ENCODE measurements around the gene CDK13.

CDK13 gene

DNA sequence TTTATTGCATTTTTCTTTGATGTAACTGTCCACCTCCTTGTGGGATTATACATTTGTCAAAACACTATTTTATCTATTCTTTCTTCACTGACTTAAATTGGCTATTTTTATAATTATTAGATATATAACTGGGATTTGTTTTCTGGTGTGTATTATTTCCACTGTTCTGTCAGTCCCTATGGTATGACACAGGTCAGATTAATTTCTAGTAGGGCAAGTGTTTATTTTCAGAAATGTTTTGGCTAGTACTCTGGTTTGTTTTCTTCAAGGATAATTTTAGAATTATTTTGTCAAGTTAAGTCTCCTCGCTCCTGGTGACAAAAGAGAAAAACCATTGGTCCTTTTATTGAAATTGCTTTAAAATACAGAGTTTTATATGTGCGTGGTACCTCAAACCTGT lies 93.1 kb downstream of the CDK13 start:
- TF ChIP-seq, protein P1, sequence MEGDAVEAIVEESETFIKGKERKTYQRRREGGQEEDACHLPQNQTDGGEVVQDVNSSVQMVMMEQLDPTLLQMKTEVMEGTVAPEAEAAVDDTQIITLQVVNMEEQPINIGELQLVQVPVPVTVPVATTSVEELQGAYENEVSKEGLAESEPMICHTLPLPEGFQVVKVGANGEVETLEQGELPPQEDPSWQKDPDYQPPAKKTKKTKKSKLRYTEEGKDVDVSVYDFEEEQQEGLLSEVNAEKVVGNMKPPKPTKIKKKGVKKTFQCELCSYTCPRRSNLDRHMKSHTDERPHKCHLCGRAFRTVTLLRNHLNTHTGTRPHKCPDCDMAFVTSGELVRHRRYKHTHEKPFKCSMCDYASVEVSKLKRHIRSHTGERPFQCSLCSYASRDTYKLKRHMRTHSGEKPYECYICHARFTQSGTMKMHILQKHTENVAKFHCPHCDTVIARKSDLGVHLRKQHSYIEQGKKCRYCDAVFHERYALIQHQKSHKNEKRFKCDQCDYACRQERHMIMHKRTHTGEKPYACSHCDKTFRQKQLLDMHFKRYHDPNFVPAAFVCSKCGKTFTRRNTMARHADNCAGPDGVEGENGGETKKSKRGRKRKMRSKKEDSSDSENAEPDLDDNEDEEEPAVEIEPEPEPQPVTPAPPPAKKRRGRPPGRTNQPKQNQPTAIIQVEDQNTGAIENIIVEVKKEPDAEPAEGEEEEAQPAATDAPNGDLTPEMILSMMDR (IDR thresholded peaks at IDR 0.05; ENCODE audit: extremely low read depth, insufficient read depth, missing control alignments) = no peak
- in situ Hi-C loops (cut with MboI; ENCODE audit: low pct_unique_long_range_greater_than_20kb, low sequenced_read_pairs, unreplicated experiment) = loop anchor here (10.0 kb wide), 1 partner anchor 88 kb away; the partner anchor contains the start of gene CDK13
- DNase-seq (ENCODE audit: low spot score) = no peak

DNA sequence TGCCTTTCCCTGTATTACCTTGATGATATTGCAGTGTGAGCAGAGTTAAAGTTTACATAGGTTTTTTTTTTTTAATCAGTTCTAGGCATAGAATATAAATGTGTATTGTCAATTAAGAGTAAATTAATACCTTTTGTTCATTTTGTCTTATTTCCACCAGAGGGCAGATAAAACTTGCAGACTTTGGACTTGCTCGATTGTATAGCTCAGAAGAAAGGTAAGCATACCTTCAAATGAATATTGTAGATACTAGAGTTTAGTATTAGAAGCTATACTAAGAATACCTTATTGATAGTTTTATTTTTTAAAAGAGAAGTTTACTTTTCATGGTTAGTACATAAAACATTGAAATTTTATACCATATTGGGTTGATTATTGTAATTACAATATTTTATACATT lies 97.6 kb downstream of the CDK13 start:
- TF ChIP-seq, protein P1 (IDR thresholded peaks at IDR 0.05; ENCODE audit: extremely low read depth, insufficient read depth, missing control alignments) = no peak
- no peak for DNase-seq (ENCODE audit: low spot score)
- in situ Hi-C loops (cut with MboI; ENCODE audit: low pct_unique_long_range_greater_than_20kb, low sequenced_read_pairs, unreplicated experiment) = loop anchor here (10.0 kb wide), 1 partner anchor 93 kb away; the partner anchor contains the start of gene CDK13

DNA sequence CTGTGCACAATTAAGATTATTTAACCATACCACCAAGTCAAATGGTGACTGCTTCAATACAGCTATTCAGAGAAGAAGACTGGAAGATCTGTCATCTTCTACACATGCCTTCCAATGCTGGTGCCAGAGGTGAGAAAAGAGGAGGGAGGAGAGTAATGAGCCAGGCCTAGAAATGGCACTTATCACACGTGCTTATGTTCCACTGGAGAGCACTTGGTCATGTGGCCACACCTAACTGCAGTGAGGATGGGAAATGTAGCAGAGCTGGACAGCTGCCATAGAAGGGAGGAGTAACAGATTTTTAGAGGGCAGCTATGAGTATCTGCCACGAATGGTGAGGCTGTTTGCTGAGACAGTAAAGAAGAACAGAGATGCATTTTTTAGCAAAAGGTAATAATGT lies 107.2 kb downstream of the CDK13 start:
- in situ Hi-C loops (cut with MboI; ENCODE audit: low pct_unique_long_range_greater_than_20kb, low sequenced_read_pairs, unreplicated experiment) = loop anchor here (10.0 kb wide), 1 partner anchor 162 kb away; no protein-coding TSS in a partner anchor
- no peak for DNase-seq (ENCODE audit: low spot score)
- TF ChIP-seq, protein P1 (IDR thresholded peaks at IDR 0.05; ENCODE audit: extremely low read depth, insufficient read depth, missing control alignments) = no peak

DNA sequence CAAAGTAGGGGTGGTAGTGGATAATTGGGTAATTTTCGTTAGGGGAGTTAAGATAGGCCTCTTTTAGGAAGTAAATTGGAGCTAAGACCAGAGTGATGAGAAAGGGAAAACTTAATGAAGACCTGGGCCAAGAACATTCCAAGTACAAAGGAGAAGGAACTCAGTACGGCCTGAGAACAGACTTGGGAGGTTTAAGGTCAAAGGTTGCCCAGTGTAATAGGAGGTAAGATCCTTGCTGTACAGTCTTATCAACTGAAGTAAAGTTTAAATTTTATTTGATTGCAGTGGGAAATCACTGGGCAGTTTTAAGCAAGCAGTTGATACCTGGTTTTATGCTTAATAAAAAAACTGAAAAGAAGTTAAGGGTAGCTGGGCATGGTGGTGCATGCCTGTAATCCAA lies 108.0 kb downstream of the CDK13 start:
- TF ChIP-seq, protein P1 (IDR thresholded peaks at IDR 0.05; ENCODE audit: extremely low read depth, insufficient read depth, missing control alignments) = no peak
- in situ Hi-C loops (cut with MboI; ENCODE audit: low pct_unique_long_range_greater_than_20kb, low sequenced_read_pairs, unreplicated experiment) = loop anchor here (10.0 kb wide), 1 partner anchor 163 kb away; no protein-coding TSS in a partner anchor

DNA sequence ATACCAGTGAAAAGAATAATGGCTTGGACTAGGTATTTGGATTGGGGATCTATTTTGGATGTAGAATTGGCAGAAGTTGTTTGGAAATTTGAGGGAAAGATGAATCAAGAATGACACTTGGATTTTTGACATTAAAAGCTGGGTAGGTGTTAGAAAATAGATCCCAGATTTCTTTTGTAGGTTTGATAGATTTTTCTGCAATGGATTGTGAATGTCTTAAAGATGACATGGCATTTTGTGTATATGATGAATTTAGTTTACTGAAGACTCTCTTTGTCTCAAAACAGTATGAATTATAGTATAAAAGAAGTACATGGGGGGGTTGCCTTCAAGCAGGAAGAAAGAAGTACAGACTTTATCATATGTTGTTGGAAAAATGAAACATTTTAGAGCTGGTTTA lies 108.6 kb downstream of the CDK13 start:
- in situ Hi-C loops (cut with MboI; ENCODE audit: low pct_unique_long_range_greater_than_20kb, low sequenced_read_pairs, unreplicated experiment) = loop anchor here (10.0 kb wide), 1 partner anchor 164 kb away; no protein-coding TSS in a partner anchor
- TF ChIP-seq, protein P1 (IDR thresholded peaks at IDR 0.05; ENCODE audit: extremely low read depth, insufficient read depth, missing control alignments) = no peak
- no peak for DNase-seq (ENCODE audit: low spot score)

More for the DNA sequence above, 108.0 kb downstream of the CDK13 start:
- no peak for DNase-seq (ENCODE audit: low spot score)

DNA sequence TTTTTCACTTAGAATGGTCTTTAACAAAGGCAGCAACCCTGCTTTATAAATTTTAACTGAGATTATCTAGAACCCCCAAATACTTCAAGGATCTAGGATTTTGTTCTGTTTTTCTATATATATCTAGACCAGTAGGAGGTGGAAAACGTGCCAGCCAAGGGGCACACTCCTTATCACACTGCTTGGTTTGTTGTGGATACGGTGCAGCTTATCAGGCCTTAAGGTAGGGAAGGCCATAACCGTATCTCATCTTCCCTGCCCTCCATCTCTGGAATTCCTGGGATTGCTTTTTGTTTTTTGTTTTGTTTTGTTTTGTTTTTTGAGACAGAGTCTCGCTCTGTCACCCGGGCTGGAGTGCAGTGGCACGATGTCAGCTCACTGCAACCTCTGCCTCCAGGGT lies 109.0 kb downstream of the CDK13 start:
- in situ Hi-C loops (cut with MboI; ENCODE audit: low pct_unique_long_range_greater_than_20kb, low sequenced_read_pairs, unreplicated experiment) = loop anchor here (10.0 kb wide), 1 partner anchor 164 kb away; no protein-coding TSS in a partner anchor
- TF ChIP-seq, protein P1 (IDR thresholded peaks at IDR 0.05; ENCODE audit: extremely low read depth, insufficient read depth, missing control alignments) = no peak
- DNase-seq (ENCODE audit: low spot score) = no peak
